Epithelial cell of esophagus (primary cell): ENCODE data around the gene SUSD3.

Experiments used
- DNase-seq: peaks from one replicate; pipeline ENCODE4 v3.0.0; 2010; ENCODE audit warnings: low read depth
- H3K4me3 ChIP-seq: 2 replicates; pipeline ENCODE4 v1.5.1; 2011; ENCODE audit warnings: mild to moderate bottlenecking, low read length, control low read depth
- TF ChIP-seq, protein P1 (sequence below): IDR thresholded peaks from 2 replicates; pipeline ENCODE4 v1.5.1; 2011; ENCODE audit warnings: low read depth, mild to moderate bottlenecking, low read length, control low read depth, inconsistent platforms; ENCODE audit not compliant: insufficient read depth; ENCODE audit errors: missing control alignments

Gene SUSD3

DNA sequence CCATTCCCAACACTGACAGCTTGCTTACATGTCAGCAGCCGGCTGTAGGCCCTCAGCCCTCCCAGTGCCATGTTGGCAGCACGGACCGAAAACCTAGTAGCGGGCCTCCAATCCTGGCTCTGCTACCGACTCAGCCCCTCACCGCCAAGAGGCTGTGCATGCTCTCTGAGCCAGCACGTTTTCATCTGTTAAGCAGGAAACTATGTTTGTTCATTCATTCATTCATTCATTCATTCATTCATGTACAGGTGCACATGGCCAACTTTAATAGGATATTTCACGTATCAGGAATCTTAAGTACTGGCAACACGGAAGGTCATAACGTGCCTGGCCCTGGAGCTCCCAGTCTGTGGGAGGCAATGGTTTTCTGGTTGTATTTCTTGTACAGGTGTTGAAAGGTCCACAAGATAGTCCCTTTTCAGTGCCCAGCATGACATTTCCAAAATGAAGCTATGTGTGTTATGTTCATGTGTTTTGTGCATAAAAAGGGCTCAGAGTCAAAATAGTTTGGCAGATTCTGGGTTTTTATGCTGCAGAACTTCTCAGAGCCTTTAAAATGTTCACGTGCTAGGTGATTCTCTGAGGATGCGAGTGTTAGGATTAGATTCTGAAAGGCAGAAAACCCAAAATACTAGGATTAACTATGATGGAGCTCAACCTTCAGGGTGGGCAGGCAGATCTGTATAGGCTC is 17.7 kb downstream of the SUSD3 start:
- TF ChIP-seq, protein P1, sequence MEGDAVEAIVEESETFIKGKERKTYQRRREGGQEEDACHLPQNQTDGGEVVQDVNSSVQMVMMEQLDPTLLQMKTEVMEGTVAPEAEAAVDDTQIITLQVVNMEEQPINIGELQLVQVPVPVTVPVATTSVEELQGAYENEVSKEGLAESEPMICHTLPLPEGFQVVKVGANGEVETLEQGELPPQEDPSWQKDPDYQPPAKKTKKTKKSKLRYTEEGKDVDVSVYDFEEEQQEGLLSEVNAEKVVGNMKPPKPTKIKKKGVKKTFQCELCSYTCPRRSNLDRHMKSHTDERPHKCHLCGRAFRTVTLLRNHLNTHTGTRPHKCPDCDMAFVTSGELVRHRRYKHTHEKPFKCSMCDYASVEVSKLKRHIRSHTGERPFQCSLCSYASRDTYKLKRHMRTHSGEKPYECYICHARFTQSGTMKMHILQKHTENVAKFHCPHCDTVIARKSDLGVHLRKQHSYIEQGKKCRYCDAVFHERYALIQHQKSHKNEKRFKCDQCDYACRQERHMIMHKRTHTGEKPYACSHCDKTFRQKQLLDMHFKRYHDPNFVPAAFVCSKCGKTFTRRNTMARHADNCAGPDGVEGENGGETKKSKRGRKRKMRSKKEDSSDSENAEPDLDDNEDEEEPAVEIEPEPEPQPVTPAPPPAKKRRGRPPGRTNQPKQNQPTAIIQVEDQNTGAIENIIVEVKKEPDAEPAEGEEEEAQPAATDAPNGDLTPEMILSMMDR = no peak
- DNase-seq = no peak
- H3K4me3 ChIP-seq = no peak overlapping the region

DNA sequence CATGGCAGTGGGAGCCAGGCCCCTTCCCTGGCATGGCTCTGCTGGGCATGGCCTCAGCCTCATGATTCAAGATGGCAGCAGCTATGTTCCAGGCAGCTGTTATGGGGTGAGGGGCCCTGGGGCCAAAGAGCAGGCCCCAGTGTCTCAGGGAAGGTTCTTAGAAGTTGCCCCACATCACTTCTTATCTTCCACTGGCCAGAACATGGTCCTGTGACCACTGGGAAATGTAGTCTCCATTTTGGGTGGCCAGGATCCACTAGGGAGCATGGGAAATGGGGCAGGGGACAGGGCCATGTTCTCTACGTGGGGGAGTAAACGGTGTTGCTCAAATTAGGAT is 18.3 kb downstream of the SUSD3 start:
- DNase-seq = no peak
- H3K4me3 ChIP-seq = no peak overlapping the region
- TF ChIP-seq, protein P1 = no peak

DNA sequence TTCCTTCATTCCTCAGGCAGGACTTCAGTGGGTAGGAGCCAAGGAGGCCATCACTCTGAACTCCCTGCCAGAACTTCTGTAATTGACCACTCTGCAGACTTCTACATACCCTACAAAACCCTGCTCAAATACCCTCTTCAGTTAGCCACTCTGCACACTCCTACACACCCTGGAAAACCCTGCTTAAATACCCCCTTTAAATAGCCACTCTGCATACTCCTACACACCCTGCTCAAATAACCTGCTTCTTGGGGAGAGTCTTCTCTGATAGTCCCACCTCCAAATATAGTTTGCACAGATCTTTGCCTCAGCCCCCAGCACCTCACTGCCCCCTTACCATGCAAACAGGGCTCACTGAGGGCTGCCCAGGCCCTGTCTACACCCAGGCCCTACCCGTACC is 18.9 kb downstream of the SUSD3 start:
- TF ChIP-seq, protein P1 = no peak
- H3K4me3 ChIP-seq = no peak overlapping the region

DNA sequence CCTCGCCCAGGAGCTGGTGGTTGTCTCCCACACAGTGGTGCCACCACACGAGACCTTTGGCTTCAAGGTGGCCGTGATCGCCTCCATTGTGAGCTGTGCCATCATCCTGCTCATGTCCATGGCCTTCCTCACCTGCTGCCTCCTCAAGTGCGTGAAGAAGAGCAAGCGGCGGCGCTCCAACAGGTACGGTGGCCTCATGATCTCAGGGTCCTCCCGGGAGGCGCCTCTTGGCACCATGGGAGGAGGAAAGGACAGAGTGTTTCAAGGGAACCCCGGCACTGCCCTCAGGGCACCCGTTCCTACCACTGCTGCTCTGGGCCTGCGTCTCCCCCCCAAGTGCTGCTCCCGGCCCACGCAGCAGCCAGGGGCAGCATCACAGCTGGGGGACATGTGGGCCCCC is 19.3 kb downstream of the SUSD3 start:
- no peak overlapping the region for H3K4me3 ChIP-seq
- no peak for DNase-seq
- TF ChIP-seq, protein P1 = no peak

More for the DNA sequence above, 18.9 kb downstream of the SUSD3 start:
- DNase-seq = no peak

DNA sequence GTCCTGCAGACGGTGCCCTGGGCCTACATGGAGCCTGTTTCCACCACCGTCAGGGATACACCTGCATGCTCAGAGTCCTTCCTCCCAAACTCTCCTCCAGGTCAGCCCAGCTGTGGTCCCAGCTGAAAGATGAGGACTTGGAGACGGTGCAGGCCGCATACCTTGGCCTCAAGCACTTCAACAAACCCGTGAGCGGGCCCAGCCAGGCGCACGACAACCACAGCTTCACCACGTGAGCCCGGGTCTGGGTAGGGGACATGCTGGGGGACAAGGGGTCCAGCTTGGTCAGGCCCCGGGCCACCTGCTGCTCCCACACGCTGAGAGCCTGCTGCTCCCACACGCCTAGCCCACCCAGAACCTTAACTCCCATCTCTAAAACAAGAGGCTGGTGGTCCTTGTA is 20.9 kb downstream of the SUSD3 start:
- TF ChIP-seq, protein P1 = no peak
- DNase-seq = no peak
- H3K4me3 ChIP-seq = no peak overlapping the region

DNA sequence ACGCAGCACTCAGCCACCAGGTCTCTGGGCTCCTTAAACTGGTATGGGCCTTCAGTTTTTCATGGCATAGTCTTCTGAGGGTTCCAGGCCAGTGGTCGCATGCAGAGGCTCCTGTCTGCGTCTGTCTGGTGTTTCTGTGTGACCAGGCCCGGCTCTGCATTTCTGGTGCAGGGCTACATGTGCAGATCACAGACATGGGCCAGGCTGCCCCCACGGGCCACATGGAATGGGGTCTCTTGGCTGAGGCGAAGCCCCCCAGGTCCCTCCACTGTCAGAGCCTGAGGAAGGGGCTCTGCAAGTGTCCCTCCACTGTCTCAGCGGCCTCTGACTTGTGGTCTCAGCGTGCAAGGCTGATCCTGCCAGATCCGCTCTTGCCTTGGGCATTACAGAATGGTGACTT is 21.9 kb downstream of the SUSD3 start:
- no peak overlapping the region for H3K4me3 ChIP-seq
- DNase-seq = no peak
- TF ChIP-seq, protein P1 = no peak

DNA sequence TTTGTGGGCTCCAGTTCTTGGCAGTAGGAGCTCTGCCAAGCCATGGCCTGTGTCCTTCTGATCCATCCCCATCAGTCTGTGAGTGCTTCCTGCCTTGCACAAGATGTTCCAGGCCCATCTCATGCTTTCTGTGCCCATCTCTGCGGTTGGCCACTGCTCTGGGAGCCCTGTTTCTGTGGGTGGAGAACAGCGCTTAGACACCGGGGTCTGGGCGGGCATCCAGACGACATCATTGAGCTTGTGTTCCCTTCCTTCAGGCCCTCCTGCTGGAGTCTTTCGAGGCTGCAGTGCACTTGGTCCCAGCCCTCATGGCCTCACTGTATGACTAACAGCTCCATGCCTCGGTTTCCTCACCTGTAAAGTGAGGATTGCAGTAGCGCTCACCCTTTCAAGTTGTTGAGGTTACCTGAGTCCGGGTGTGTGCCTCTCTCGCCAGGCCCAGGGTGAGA is 22.6 kb downstream of the SUSD3 start:
- TF ChIP-seq, protein P1 = no peak
- no peak overlapping the region for H3K4me3 ChIP-seq
- no peak for DNase-seq
